ENCODE data around the gene SLC4A7.

SLC4A7 gene

GRCh38 chr3:27325419-27325818 lies 158.8 kb downstream of the SLC4A7 start:
- DNase-seq (ENCODE audit: low read depth in 2 of 2) = no peak

DNA sequence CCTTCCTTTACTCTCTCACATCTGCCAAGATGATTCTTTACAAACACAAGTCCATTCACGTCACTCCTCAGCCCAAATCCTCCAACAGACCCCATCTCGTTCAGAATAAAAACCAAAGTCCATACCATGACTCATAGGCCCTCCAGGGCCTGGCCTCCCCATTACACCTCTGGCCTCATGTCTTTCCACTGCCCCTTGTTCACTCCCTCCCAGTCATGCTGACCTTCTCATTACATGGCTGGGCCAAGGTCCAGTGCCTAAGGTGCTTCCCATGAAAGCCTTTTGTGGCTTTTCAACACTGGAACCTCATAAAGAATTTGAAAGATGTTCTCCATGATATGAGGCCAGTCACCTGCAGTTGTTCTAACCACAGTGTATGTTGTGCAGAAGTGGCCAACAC lies 159.5 kb downstream of the SLC4A7 start:
- DNase-seq (ENCODE audit: low read depth in 2 of 2) = no peak

GRCh38 chr3:27323087-27323570 lies 161.1 kb downstream of the SLC4A7 start:
- no peak for DNase-seq (ENCODE audit: low read depth in 2 of 2)
